Kidney (tissue), 14 donors: ENCODE measurements around the gene ARHGAP18. TPM values are rescaled to one million over a fixed set of nuclear protein-coding genes. Genes with fewer than 3 reads are reported as not detected.
A peak's percentile ranks its signal among the peaks of the same experiment; 100 is the strongest.

ENCODE experiments used
- DNase-seq, 5 donors: peaks; one replicate each; pipeline ENCODE4 v3.0.0-alpha.2; 2013 to 2020
- FAIRE-seq: peaks from 2 replicates; lab custom pipeline; 2012; peaks lifted over from hg19 to GRCh38; lab: Jason Lieb, UNC
- H3K27ac ChIP-seq, 2 donors: one replicate each; pipeline ENCODE4 v1.7.0; 2013; ENCODE audit warnings: low read depth in 2 of 2, low read length in 2 of 2, inconsistent platforms in 1 of 2
- H3K27me3 ChIP-seq: one replicate; pipeline ENCODE4 v1.7.1; 2013; ENCODE audit warnings: low read length, inconsistent platforms; ENCODE audit not compliant: control insufficient read depth, insufficient read depth
- H3K36me3 ChIP-seq, 3 donors: one replicate each; pipeline versions ENCODE4 v1.7.0 to v1.7.1; 2013; ENCODE audit warnings: low read length in 3 of 3, control low read depth in 1 of 3, inconsistent platforms in 1 of 3; ENCODE audit not compliant: insufficient read depth in 3 of 3, control insufficient read depth in 2 of 3
- H3K4me1 ChIP-seq, 3 donors: one replicate each; pipeline versions ENCODE4 v1.7.0 to v1.7.1; 2013; ENCODE audit warnings: low read length in 3 of 3, inconsistent platforms in 1 of 3, low read depth in 1 of 3; ENCODE audit not compliant: control insufficient read depth in 2 of 3, insufficient read depth in 2 of 3
- H3K4me3 ChIP-seq, 3 donors: one replicate each; pipeline versions ENCODE4 v1.7.0 to v1.8.1; 2013; ENCODE audit warnings: low read length in 3 of 3, control low read depth in 1 of 3, inconsistent platforms in 1 of 3
- H3K9ac ChIP-seq, 3 donors: one replicate each; pipeline versions ENCODE4 v1.7.0 to v1.7.1; 2013; ENCODE audit warnings: low read length in 3 of 3, control low read depth in 1 of 3, inconsistent platforms in 1 of 3
- H3K9me3 ChIP-seq, 3 donors: one replicate each; pipeline versions ENCODE4 v1.7.0 to v1.7.1; 2013; ENCODE audit warnings: low read length in 3 of 3, control low read depth in 1 of 3, inconsistent platforms in 1 of 3; ENCODE audit not compliant: control insufficient read depth in 2 of 3, insufficient read depth in 1 of 3
- CTCF ChIP-seq: IDR thresholded peaks from 3 replicates; pipeline ENCODE4 v1.5.1; 2012; ENCODE audit warnings: mild to moderate bottlenecking, moderate library complexity, borderline replicate concordance; ENCODE audit not compliant: insufficient read depth; ENCODE audit errors: extremely low read depth
- intact Hi-C: fragments of 100-400 bp; cut with DNase I; formaldehyde crosslinking; loops from one replicate; pipeline ENCODE4 v1.11.1; 2022
- polyA plus RNA-seq: library from polyadenylated mRNA; stranded (reverse); fragments of 350-450 nt; fragmentation: Illumina TruSeq; extraction: RNeasy Lipid Tissue Mini Kit (QIAGEN cat#74804); gene quantifications from one replicate; pipeline ENCODE4 v1.2.3, GENCODE V29; 2014; ENCODE audit warnings: low read depth, low replicate concordance; ENCODE audit not compliant: insufficient read depth
- total RNA-seq: library from RNA; stranded (reverse); fragmentation: NEBNext Ultra II Directional; extraction: Animal tissue kit (Norgen Biotek cat#: 25700); gene quantifications from one replicate; pipeline ENCODE4 v1.2.1, GENCODE V29; 2021
- donor health status: control.
- donor health status: control.
- donor health status: control.
- donor health status: control.
- donor health status: control.
- donor health status: DM: yes; HTN: yes; CAD: no.
- donor health status: Normal renal cell carcinoma (clear cell type).

ARHGAP18 gene
- total and polyA plus RNA-seq, 2 donors from 2014 or later, result 26.5 to 39.8 TPM

GRCh38 chr6:129647044-129647443, 62.9 kb downstream of the ARHGAP18 start:
- intact Hi-C loops, result no loop called here
- no peaks in the 10 kb centered on the region for H3K36me3 ChIP-seq
- DNase-seq (no peak), FAIRE-seq (no peak)
- no peaks in the 10 kb centered on the region for H3K27me3 ChIP-seq
- no peak overlapping the region for H3K4me3 ChIP-seq
- H3K9me3 ChIP-seq, result no peaks in the 10 kb centered on the region
- H3K27ac ChIP-seq, result peak overlapping the region in 1 of 2 donors; percentile 57
- no peak for TF ChIP-seq CTCF
- H3K9ac ChIP-seq, result no peak overlapping the region
- peaks cover 7 to 25% (median 8%) of the 10 kb centered on the region in 3 donors for H3K4me1 ChIP-seq

GRCh38 chr6:129646642-129647041, 63.3 kb downstream of the ARHGAP18 start:
- peak in 1 of 5 donors; percentile 69 for DNase-seq
- no peaks in the 10 kb centered on the region for H3K27me3 ChIP-seq
- no peak for TF ChIP-seq CTCF
- H3K9me3 ChIP-seq, result no peaks in the 10 kb centered on the region
- intact Hi-C loops, result no loop called here
- H3K36me3 ChIP-seq, result no peaks in the 10 kb centered on the region
- peak overlapping the region in 1 of 3 donors; percentile 42 for H3K9ac ChIP-seq
- no peak for FAIRE-seq
- H3K4me1 ChIP-seq, result peaks cover 7 to 25% (median 8%) of the 10 kb centered on the region in 3 donors
- peak overlapping the region in 1 of 2 donors; percentile 57 for H3K27ac ChIP-seq
- H3K4me3 ChIP-seq, result no peak overlapping the region

GRCh38 chr6:129645830-129646579, 64.0 kb downstream of the ARHGAP18 start:
- no peaks in the 10 kb centered on the region for H3K27me3 ChIP-seq
- FAIRE-seq, result no peak
- no peak overlapping the region for H3K4me3 ChIP-seq
- no peaks in the 10 kb centered on the region for H3K9me3 ChIP-seq
- H3K4me1 ChIP-seq, result peaks cover 7 to 25% (median 8%) of the 10 kb centered on the region in 3 donors
- DNase-seq, result no peak
- intact Hi-C loops, result no loop called here
- no peak for TF ChIP-seq CTCF
- H3K27ac ChIP-seq, result peak overlapping the region; percentile 32 to 80
- H3K9ac ChIP-seq, result peak overlapping the region in 1 of 3 donors; percentile 42
- no peaks in the 10 kb centered on the region for H3K36me3 ChIP-seq
